ENCODE data around the gene RBCK1.
"Not testable (repeated sequence)": the region's sequence is repeated elsewhere in the genome, so short reads cannot be mapped to it uniquely, and the experiment has no call there.

RBCK1 gene

GRCh38 chr20:437787-438486 lies 29.8 kb downstream of the RBCK1 start:
- no peak for DNase-seq (ENCODE audit: low spot score)

- no peak for DNase-seq (ENCODE audit: low spot score)
These were observed 30.7 kb downstream of the RBCK1 start for GRCh38 chr20:438571-439469.

GRCh38 chr20:440148-440547 lies 32.0 kb downstream of the RBCK1 start:
- no peak for DNase-seq (ENCODE audit: low spot score)

- no peak for DNase-seq (ENCODE audit: low spot score)
These were observed 32.5 kb downstream of the RBCK1 start for GRCh38 chr20:440636-441035.

- DNase-seq (ENCODE audit: low spot score) = no peak
These were observed 35.2 kb downstream of the RBCK1 start for GRCh38 chr20:443223-443775.

GRCh38 chr20:444117-444516 lies 36.0 kb downstream of the RBCK1 start:
- DNase-seq (ENCODE audit: low spot score) = no peak

GRCh38 chr20:444862-445426 lies 36.8 kb downstream of the RBCK1 start:
- no peak for DNase-seq (ENCODE audit: low spot score)

GRCh38 chr20:445514-446336 lies 37.6 kb downstream of the RBCK1 start:
- DNase-seq (ENCODE audit: low spot score) = no peak

GRCh38 chr20:452021-452420 lies 43.9 kb downstream of the RBCK1 start:
- DNase-seq (ENCODE audit: low spot score) = not testable (repeated sequence)

GRCh38 chr20:454951-455350 lies 46.9 kb downstream of the RBCK1 start:
- DNase-seq (ENCODE audit: low spot score) = no peak

- no peak for DNase-seq (ENCODE audit: low spot score)
These were observed 50.7 kb downstream of the RBCK1 start for GRCh38 chr20:458776-459175.

GRCh38 chr20:460180-460579 lies 52.1 kb downstream of the RBCK1 start:
- no peak for DNase-seq (ENCODE audit: low spot score)

- no peak for DNase-seq (ENCODE audit: low spot score)
These were observed 52.6 kb downstream of the RBCK1 start for GRCh38 chr20:460707-461106.

- peak; percentile 70 for DNase-seq (ENCODE audit: low spot score)
These were observed 53.4 kb downstream of the RBCK1 start for GRCh38 chr20:461254-462198.

GRCh38 chr20:462199-462991 lies 54.3 kb downstream of the RBCK1 start, which contains the start of gene TBC1D20:
TBC1D20 (minus strand) TSS chr20:462533; CDS start chr20:462405, 128 bp downstream.
- peak; percentile 90 for DNase-seq (ENCODE audit: low spot score)

- no peak for DNase-seq (ENCODE audit: low spot score)
These were observed 59.7 kb downstream of the RBCK1 start for GRCh38 chr20:467755-468154.

- no peak for DNase-seq (ENCODE audit: low spot score)
These were observed 61.8 kb downstream of the RBCK1 start for GRCh38 chr20:469746-470490.

GRCh38 chr20:472137-472846 lies 64.2 kb downstream of the RBCK1 start:
- DNase-seq (ENCODE audit: low spot score) = no peak

All from hepatic stellate cell (primary cell).